ENCODE data around the gene ALK.

The ALK gene

DNA sequence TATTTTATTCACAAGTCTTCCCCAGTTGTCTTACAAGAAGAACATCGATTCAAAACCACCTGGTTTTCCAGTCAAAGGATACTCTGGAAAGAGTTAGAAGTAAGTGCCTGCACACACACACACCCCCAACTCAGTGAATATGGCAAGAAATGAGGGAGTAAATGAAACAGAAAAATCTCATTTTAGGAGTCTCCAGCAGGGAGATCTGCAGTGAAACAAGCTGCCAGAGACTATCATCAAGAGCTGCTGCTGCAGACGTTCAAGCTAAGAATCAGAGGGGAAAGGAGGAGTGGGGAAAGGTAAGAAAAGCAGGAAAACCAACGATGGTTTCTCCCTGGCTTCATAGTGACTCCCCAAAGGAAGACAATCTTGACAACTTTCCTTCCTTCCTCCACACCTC lies 2.4 kb downstream of the ALK start:
- H3K4me1 ChIP-seq (ENCODE audit: control insufficient read depth, insufficient read depth, low read length), result peaks cover 8% of the 10 kb centered on the region
- TF ChIP-seq ZFP37 (tag by site-specific recombination; IDR thresholded peaks at IDR 0.05), result no peak
- no peak for TF ChIP-seq ZNF174 (tag by site-specific recombination; IDR thresholded peaks at IDR 0.05)
- TF ChIP-seq ZNF785 (tag by site-specific recombination; IDR thresholded peaks at IDR 0.05), result no peak
- no peak for TF ChIP-seq ZNF677 (tag by site-specific recombination; IDR thresholded peaks at IDR 0.05)
- TF ChIP-seq ZNF830 (tag by site-specific recombination; IDR thresholded peaks at IDR 0.05; ENCODE audit: low read depth), result no peak
- TF ChIP-seq, protein P1, sequence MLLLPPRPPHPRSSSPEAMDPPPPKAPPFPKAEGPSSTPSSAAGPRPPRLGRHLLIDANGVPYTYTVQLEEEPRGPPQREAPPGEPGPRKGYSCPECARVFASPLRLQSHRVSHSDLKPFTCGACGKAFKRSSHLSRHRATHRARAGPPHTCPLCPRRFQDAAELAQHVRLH (tag by site-specific recombination; IDR thresholded peaks at IDR 0.05), result no peak
- no peak for TF ChIP-seq ZNF2 (tag by site-specific recombination; IDR thresholded peaks at IDR 0.05)
- no peak for TF ChIP-seq ZFHX2 (tag by site-specific recombination; conservative IDR thresholded peaks at IDR 0.05)
- TF ChIP-seq, protein P2, sequence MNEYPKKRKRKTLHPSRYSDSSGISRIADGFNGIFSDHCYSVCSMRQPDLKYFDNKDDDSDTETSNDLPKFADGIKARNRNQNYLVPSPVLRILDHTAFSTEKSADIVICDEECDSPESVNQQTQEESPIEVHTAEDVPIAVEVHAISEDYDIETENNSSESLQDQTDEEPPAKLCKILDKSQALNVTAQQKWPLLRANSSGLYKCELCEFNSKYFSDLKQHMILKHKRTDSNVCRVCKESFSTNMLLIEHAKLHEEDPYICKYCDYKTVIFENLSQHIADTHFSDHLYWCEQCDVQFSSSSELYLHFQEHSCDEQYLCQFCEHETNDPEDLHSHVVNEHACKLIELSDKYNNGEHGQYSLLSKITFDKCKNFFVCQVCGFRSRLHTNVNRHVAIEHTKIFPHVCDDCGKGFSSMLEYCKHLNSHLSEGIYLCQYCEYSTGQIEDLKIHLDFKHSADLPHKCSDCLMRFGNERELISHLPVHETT (tag by site-specific recombination; IDR thresholded peaks at IDR 0.05), result no peak
- no peak for TF ChIP-seq ZNF776 (tag by site-specific recombination; IDR thresholded peaks at IDR 0.05; ENCODE audit: borderline replicate concordance)
- no peak for TF ChIP-seq ZNF146 (tag by site-specific recombination; IDR thresholded peaks at IDR 0.05)
- no peak for TF ChIP-seq ZBTB17 (tag by site-specific recombination; IDR thresholded peaks at IDR 0.05)
- TF ChIP-seq, protein P3, sequence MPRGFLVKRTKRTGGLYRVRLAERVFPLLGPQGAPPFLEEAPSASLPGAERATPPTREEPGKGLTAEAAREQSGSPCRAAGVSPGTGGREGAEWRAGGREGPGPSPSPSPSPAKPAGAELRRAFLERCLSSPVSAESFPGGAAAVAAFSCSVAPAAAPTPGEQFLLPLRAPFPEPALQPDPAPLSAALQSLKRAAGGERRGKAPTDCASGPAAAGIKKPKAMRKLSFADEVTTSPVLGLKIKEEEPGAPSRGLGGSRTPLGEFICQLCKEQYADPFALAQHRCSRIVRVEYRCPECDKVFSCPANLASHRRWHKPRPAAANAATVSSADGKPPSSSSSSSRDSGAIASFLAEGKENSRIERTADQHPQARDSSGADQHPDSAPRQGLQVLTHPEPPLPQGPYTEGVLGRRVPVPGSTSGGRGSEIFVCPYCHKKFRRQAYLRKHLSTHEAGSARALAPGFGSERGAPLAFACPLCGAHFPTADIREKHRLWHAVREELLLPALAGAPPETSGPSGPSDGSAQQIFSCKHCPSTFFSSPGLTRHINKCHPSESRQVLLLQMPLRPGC (tag by site-specific recombination; IDR thresholded peaks at IDR 0.05), result no peak
- no peak for TF ChIP-seq ZNF701 (tag by site-specific recombination; IDR thresholded peaks at IDR 0.05)
- TF ChIP-seq ZNF184 (tag by site-specific recombination; IDR thresholded peaks at IDR 0.05), result no peak
- no peak overlapping the region for H3K27ac ChIP-seq (ENCODE audit: extremely low read depth, low read depth, low read length)
- H3K4me3 ChIP-seq (ENCODE audit: low read depth, low read length), result no peak overlapping the region
- H3K9me3 ChIP-seq (ENCODE audit: control insufficient read depth, insufficient read depth, low read depth, low read length), result no peaks in the 10 kb centered on the region
- ChIA-PET CTCF (interaction anchor here (0.8 kb wide), 1 partner anchor 18 kb away, joined by 3 read pairs; no protein-coding TSS in a partner anchor), POLR2A (no interaction called here)
- no peaks in the 10 kb centered on the region for H3K36me3 ChIP-seq (ENCODE audit: control insufficient read depth in 2 of 2, insufficient read depth in 1 of 2, low read length in 2 of 2)

DNA sequence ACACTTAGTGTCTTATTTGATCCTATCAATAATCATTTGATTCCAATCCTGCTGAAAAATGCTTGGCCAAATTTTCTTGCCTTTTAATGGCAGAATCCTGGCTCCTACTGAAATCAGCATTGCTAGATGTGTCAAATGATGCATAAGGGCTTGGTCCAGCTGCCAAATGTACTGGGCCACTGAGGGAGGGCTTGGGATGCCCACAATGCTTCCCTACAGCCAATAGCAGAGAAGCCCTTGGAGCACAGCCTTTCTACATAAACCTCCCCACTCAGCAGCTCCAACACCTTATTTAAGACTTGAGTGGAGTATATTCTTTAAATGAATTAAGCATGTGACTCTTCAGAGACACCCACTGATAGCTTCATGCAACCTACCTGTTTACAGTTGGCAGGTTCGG lies 3.6 kb downstream of the ALK start:
- H3K36me3 ChIP-seq (ENCODE audit: control insufficient read depth in 2 of 2, insufficient read depth in 1 of 2, low read length in 2 of 2), result no peaks in the 10 kb centered on the region
- H3K9me3 ChIP-seq (ENCODE audit: control insufficient read depth, insufficient read depth, low read depth, low read length), result no peaks in the 10 kb centered on the region
- no peak overlapping the region for H3K27ac ChIP-seq (ENCODE audit: extremely low read depth, low read depth, low read length)
- CTCF ChIA-PET, result interaction anchor here (0.8 kb wide), 1 partner anchor 14 kb away, joined by 3 read pairs; no protein-coding TSS in a partner anchor
- TF ChIP-seq ZNF211 (tag by site-specific recombination; IDR thresholded peaks at IDR 0.05; ENCODE audit: low read depth) (no peak), REPIN1 (tag by site-specific recombination; IDR thresholded peaks at IDR 0.05; ENCODE audit: low read depth) (no peak), ZNF660 (tag by site-specific recombination; IDR thresholded peaks at IDR 0.05) (no peak), ZSCAN23 (tag by site-specific recombination; IDR thresholded peaks at IDR 0.05) (no peak), ZBTB48 (tag by site-specific recombination; IDR thresholded peaks at IDR 0.05) (no peak)
- TF ChIP-seq, protein P4, sequence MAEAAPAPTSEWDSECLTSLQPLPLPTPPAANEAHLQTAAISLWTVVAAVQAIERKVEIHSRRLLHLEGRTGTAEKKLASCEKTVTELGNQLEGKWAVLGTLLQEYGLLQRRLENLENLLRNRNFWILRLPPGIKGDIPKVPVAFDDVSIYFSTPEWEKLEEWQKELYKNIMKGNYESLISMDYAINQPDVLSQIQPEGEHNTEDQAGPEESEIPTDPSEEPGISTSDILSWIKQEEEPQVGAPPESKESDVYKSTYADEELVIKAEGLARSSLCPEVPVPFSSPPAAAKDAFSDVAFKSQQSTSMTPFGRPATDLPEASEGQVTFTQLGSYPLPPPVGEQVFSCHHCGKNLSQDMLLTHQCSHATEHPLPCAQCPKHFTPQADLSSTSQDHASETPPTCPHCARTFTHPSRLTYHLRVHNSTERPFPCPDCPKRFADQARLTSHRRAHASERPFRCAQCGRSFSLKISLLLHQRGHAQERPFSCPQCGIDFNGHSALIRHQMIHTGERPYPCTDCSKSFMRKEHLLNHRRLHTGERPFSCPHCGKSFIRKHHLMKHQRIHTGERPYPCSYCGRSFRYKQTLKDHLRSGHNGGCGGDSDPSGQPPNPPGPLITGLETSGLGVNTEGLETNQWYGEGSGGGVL (tag by site-specific recombination; IDR thresholded peaks at IDR 0.05), result no peak
- no peak overlapping the region for H3K4me3 ChIP-seq (ENCODE audit: low read depth, low read length)
- POLR2A ChIA-PET, result no interaction called here
- H3K4me1 ChIP-seq (ENCODE audit: control insufficient read depth, insufficient read depth, low read length), result peaks cover 8% of the 10 kb centered on the region

Data from HEK293 (cell line).